GM18519 (cell line): ENCODE measurements around the gene PSD2.

Experiments
- ATAC-seq: cut with Tn5 transposase; IDR thresholded peaks from one replicate; pipeline ENCODE4 v1.9.1; 2021; ENCODE audit warnings: mild to moderate bottlenecking, moderate library complexity; ENCODE audit not compliant: unreplicated experiment, low FRiP score

Gene PSD2

DNA sequence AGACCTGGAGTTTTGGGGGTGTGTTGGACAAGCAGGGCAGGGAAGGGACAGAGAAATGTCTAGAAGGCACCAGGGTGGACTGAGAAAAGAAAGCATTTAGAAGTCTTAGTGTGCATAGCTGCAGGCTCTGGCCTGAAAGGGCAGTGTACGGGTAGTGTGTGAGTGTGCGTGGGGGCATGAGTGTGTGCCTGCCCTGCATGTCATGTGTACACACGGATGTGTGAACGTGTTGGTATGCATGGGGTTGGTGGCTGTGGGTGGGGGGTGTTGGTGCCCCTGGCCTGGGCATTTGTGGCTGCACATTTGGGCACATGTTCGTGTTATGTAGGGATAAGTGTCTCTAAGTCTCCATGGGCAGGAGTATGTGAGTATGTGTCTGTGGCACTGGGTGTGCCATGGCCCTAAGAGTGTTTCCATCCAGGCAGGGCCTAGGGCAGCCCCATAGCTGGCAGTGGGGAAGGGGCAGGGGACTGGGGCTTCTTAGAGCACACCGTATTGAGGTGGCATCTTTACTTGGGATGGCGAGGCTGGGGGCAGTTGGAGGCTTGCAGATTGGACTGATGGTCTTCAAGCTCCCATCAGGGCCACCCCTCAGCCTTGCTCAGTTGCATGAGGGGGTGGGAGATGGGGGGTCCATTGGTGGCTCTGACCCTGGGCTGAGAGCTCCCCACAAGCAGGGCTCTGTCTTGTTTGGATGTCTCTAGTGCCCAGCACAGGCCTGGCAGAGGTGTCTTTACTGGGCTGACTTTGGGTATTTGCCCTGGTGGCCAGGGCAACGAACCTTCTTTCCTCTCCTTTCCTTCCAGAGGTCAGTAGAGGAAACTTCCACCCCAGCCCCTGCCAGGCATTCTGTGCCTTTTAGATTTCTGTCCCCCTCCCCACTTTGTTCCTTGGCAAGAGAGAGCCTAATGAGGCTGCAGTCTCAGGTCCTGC is 15.0 kb downstream of the PSD2 start:
- ATAC-seq, result no peak

DNA sequence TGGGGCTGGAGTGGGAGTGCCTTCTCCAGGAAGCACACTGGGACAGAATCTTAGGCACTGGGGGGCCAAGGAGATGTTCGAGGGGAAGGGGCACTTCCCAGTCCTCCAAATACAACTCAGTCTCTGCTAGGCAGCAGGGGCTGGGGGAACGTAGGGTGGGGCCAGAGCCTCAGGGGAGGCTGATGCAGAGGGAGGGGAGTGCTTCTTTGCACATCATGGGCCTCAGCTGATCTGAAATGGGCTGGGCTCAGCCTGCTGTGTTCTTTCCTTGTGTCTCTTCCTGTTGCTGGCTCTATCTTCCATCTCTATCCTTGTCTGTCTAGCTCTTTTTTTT is 15.6 kb downstream of the PSD2 start:
- no peak for ATAC-seq

DNA sequence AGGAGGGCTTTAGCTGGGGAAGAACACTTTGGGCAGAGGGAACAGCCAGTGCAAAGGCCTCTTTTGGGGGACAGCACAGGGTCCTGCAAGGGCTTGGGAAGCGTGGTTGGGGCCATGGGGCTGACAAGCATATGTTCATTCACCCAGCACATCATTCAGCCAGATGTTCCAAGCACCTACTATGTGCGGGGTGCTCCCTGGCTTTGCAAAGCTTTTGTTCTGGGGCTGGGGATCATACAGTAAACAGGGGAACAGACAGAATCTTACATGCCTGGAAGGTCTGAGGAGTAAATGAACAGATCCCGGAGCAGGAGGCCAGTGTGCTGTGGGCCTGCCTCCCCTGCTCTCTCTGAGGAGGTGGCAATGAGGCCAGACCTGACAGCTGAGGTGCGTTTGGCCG is 16.7 kb downstream of the PSD2 start:
- ATAC-seq, result no peak

DNA sequence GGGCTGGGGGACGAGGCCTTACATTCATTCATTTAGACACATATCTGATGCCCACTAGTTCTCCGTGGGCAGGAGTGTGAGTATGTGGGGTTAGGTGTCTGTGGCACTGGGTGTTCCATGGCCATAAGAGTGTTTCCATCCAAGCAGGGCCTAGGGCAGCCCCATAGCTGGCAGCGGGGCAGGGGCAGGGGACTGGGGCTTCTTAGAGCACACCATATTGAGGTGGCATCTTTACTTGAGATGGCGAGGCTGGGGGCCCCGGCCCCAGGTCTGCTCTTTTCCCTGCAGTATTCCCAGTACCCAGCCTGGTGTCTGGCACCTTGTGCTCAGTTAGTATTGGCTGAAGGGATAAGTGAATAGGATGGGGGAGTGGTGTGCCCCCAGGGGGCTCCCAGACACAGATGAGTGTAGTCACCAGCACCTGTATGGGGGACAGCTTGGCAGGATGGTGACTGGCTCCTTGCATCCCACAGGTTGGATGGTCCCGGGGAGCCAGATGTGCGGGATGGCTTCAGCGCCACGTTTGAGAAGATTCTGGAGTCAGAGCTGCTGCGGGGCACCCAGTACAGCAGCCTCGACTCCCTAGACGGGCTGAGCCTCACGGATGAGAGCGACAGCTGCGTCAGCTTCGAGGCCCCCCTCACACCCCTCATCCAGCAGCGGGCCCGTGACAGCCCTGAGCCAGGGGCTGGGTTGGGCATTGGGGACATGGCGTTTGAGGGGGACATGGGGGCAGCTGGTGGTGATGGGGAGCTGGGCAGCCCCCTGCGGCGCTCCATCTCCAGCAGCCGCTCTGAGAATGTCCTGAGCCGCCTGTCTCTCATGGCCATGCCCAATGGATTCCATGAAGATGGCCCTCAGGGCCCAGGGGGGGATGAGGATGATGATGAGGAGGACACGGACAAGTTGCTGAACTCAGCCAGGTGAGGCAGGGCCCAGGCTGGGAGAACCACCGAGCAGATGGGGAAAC is 17.5 kb downstream of the PSD2 start:
- ATAC-seq, result no peak

DNA sequence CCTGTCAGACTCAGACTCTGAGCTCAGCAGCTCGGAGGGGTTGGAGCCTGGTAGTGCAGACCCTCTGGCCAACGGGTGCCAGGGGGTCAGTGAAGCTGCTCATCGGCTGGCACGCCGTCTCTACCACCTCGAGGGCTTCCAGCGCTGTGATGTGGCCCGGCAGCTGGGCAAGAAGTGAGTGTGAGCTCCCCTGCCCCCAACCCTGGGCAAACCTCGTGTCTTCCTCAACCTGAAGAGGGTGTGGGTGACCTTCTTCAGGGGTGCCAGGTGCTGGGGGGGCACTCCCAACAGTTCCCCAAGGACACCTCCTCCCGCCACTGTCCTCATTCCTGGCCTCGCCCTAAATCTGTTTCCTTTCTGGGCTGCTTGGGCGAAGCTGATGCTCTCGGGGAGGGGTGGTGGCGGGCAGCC is 18.6 kb downstream of the PSD2 start:
- no peak for ATAC-seq

DNA sequence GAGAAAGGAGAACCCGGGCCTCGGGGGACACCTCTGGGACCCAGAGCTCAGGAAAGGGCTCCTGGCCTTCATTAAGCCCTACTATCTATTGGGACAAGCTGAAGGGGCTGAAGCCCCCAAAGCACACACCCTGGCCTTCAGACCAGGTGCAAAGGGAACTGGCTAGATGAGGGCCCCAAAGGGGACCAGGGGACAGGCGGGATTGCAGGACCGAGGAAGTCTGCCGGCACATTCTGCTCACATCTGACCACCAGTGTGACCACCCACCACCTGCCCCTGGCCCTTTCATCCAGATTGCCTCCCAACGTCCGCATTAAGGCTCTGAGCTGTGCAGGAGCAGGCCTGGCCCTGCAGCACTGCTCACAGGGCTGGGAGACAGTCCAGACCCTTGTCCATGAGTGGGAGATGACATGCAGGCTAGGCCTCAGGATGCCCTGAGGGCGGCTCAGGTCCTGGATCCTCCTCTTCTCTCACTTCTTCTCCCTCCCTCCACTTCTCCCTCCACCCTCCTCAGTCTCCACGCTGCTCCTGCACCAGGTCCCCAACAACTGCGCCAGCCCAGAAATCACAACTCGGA is 19.2 kb downstream of the PSD2 start:
- no peak for ATAC-seq

DNA sequence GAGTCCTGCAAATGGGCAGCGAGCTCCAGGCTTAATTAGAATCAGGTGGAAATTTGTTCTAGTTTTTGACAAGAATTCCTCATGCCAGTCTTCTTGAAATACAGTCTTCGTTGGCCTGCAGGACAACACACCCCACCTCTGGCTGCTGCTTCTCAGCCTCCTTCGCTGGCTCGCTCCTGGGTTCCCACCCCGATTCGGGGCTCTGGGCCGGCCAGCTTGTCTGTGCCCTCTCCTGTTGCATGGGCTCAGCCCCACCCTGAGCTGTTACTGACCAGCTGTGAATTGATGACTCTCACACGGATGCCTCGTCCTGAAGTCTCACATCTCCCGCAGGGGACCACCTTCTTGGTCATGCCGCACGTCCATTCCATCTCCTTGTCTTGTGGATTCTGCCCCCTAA is 21.0 kb downstream of the PSD2 start:
- ATAC-seq, result no peak

DNA sequence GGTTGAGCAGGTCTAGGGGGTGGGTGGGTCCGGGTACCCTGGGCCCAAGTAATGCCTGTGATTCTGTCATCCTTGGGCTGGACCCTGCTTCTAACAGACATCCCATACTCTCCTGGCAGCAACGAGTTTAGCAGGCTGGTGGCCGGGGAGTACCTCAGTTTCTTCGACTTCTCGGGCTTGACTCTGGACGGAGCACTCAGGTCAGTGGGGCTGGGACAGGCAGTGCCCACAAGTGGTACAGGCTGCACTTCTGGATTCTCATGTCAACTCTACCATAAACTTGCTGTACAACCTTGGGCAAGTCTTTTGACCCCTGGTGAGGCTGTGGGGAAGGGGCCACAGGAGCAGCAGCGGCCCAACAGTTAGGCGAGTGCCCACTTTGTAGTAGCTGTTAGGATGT is 21.8 kb downstream of the PSD2 start:
- no peak for ATAC-seq

DNA sequence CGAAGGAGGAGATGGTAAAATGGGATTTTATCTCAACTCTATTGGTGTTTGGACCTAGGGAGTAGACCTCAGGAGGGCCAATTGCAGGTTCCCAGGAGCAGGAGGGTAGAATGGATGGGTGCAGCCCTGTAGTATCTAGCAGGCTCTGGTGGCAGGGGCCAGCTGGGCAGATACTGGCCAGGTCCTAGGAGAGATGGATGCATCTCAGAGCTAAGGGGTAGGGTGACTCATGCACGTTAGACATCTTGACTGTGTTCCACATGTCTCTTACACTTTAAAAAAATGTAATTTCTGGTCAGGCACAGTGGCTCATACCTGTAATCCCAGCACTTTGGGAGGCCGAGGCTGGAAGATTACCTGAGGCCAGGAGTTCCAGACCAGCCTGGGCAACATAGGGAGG is 22.4 kb downstream of the PSD2 start:
- ATAC-seq, result no peak

DNA sequence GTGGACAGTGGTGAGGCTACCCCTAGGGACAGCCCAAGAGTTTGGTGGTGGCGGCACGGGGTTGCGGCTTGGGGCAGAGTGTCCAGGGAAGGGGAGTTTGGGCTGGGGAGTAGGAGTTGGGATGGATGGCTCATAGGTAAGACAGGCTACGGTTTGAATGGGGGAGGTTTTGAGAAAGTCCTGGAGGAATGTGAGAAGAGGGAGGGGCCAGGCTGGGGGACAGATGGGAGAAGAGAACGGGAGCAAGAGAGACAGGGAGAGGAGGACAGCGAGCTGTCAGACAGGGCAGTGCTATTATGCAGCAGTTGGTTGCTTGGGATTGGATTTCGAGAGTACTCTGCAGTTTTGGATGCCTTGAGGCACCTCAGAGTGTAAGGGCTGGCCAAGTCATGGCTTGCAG is 24.5 kb downstream of the PSD2 start:
- ATAC-seq, result no peak

DNA sequence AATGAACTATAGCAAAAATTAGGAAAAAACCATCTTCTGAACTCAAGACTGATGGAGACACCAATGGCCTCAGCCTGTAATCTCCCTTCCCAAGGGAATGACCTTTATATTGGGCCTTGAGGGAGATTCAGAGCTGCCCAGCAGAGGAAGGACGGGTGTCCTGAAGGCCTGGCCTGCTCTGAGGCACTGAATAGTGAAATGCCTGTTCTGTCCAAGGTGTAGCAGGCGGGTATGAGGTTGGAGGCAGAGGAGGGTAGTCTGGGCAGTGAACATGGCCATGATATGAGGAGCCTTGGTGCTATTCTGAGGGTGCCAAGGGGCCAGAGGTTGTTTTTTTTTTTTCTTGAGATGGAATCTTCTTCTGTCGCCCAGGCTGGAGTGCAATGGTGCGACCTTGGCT is 25.0 kb downstream of the PSD2 start:
- ATAC-seq, result no peak

DNA sequence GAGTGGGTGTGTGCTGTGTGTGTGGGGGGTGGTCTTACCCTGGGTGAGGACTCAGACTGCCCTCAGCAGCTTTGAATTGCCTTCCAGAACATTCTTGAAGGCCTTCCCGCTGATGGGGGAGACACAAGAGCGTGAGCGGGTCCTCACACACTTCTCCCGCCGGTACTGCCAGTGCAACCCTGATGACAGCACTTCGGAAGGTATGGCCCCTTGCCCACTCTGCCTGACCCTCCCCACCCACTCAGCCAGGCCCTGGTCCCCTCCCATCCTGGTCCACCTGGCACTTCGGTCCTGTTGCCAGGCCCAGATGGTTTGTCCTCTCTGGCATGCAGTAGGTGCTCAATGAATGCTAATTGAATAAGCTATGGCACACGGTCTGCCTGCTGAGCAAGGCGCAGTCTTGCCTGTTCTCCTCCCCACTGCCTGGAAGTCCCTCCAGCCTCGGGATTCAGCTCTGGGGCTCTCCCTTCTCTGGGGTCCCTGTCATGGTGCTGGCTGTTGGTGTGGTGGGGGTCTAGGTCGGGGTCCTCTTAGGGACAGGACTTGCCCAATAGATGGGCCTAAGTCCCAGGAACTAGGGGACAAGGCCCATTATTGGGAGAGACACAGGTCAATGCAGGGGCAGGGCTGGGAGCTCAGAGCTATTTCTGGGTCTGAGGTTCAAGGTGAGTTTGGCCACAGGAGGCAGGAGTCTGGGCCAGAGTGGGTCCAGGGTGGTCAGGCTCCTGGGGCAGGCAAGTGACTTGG is 26.4 kb downstream of the PSD2 start:
- ATAC-seq, result no peak

DNA sequence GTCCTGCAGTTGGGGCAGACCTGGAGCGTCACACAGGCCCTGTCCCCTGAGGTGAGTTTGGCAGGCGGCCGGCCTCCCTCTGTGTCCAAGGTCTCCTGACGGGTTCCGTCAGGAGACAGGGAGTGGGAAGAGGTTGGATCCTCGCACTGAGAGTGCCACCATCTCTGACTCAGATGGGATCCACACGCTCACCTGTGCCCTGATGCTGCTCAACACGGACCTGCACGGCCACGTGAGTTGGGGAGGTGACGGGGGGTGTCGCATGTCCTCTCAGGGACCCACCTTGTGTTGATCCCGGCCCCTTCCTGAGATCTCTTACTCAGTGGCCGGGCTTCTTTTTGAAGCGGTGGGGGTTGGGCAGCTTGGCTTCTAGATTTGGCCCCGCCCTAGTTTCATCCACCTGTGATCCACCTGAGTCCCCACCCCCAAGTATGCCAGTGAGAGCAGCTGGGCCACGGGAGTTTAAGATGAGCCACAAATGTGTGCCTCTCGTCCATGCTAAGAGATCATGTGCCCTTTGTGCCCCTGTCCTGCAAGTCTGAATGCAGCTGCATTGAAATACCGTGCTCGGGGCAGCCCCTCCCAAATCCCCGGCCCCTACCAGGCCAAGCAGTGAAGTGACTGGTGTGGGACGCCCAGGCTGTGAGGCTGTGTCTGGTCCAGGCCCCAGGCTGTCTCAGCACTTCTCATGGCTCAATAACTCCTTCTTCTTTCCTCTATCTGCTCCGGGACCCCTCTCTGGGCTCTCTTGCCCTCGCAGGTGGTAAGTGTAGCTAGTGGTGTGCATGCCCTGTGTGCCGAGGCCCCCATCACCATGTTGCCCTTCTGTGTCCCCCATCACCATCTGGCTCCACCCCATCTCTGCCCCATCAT is 27.2 kb downstream of the PSD2 start:
- ATAC-seq, result no peak

DNA sequence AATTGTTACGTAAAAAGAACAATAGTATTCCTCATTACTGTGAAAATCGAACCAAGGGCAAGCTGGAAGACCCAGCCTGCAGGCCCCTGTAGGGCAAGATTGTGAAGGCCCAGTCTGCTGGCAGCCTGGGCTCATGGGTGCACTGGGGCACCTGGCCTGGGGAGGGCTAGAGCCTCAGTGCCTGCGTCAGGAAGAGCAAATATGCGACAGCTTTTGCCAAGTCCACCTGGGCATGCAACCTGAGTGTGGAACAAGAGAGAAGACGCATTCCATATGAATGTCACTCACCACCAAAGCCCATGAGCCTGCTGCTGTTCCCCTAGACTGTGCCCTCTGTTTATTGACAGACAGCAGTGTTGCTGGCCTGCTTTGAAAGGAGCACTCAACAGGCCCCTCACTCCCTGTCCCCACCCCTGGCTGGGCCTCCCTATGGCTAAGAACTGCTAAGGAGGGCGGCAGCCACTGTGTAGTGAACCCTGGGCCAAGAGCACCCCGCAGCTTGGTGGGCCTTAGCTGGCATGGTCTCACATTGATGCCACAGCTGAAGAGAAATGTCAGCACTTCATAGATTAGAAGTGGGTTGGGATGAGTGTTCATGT is 28.2 kb downstream of the PSD2 start:
- ATAC-seq, result no peak

DNA sequence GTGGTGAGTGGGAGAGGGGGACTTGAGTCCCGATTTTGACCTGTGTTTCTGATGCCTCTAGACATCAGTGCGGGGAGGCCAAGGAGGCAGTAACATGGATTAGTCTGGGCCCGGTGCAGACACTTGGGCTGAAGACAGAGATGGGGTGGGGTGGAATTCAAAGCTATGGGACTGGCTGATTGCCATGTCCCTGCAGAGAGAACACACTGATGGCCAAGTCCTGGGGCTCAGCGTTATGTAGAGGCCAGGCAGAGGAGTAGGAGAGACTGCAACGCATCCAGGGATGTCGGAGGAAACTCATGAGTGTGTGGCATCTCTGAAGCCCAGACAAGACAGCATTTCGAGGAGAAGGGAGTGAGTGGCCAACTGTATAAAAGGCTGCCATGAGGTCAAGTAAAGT is 30.1 kb downstream of the PSD2 start:
- no peak for ATAC-seq

DNA sequence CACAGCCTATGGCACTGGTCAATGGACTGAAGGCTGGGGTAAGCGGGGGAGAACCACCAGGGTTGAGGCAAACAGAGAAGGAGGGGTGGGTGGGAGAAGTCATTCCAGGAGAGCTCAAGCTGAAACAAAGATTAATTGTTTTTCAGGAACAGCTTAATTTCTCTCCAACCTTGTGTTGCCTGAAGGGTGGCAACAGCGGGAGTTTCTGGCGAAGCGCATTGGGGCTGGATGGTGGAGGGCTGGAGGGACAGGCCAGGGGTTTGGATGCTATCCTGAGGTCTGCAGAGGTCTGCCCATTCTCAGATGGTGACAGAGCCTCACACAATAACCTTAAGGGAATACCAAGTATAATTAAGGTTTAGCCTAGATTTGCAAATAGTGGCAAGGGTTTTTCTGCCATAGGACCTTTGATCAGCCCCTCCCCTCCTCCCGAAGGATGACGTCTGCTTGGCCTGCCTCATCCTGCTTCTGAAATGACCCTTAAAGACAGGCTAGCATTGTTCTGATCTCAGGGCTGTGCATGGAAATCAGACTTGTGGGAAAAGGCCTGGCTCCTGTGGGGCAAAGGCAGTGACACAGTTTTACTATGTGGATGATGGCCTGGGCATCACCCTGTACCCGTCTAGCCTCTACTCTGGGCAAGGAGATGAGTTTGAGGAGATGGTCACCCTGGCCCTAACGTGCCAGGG is 32.7 kb downstream of the PSD2 start:
- no peak for ATAC-seq

DNA sequence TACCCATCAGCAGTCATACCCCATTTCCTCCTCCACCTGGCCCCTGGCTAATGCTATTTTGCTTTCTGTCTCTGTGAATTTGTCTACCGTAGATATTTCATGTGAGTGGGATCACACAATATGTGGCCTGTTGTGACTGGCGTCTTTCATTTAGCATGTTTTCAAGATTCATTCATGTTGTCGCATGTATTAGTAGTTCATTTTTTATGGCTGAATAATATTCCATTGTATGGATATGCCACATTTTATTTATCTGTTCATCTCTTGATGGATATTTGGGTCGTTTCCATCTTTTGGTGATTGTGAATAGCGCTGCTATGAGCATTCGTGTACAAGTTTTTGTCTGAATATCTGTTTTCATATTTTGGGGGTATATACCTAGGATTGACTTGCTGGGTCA is 33.9 kb downstream of the PSD2 start:
- ATAC-seq, result no peak

DNA sequence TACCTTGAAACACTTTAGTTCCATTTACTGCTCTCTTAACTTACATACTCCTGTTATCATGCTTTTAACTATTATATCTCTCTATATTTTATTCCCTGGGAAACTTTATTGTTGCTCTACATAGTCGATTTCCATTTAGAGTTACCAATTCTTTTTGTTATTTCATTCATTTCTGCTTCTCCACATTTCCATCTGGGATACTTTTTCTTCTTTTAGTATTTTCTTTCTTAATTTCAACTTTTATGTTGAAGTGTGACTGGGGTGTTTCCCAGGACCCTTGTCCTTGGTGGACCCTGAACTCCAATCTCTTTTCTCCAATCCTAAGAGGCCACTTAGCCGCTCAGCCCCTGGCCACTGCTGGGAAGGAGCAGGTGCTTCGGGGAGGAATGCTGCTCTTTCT is 36.0 kb downstream of the PSD2 start:
- no peak for ATAC-seq

DNA sequence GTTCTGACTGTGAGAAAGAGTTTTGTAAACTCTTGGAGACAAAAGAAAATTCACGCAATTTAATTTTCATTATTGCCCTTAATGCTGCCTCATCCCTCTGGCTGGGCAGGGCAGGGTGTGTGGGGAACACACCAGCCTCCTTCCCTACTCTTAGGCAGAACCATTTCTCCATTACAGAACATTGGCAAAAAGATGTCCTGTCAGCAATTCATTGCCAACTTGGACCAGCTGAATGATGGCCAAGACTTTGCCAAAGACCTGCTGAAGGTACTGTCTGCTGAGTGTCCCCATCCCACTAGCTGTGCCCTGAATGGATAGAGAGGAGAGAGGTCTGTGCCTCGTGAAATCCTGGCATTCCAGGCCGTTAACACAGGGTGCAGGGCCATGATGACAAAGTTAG is 37.9 kb downstream of the PSD2 start:
- no peak for ATAC-seq
